GM21786 (cell line): ENCODE results near the gene CDK9.
"Not testable (repeated sequence)": the region's sequence is repeated elsewhere in the genome, so short reads cannot be mapped to it uniquely, and the experiment has no call there.

Experiments used
- ATAC-seq: cut with Tn5 transposase; IDR thresholded peaks from one replicate; pipeline ENCODE4 v1.9.1; 2021; ENCODE audit not compliant: unreplicated experiment

Gene CDK9

GRCh38 chr9:127779136-127779981 lies 6.5 kb upstream of the CDK9 start:
- peak; percentile 55 for ATAC-seq

- ATAC-seq = no peak
Measured at GRCh38 chr9:127780126-127780885, 5.5 kb upstream of the CDK9 start.

- not testable (repeated sequence) for ATAC-seq
Measured at GRCh38 chr9:127780909-127781308, 4.9 kb upstream of the CDK9 start.

GRCh38 chr9:127781806-127782205 lies 4.0 kb upstream of the CDK9 start:
- ATAC-seq = no peak

GRCh38 chr9:127783111-127784008 lies 2.5 kb upstream of the CDK9 start:
- no peak for ATAC-seq

GRCh38 chr9:127785023-127785932 lies 556 bp upstream of the CDK9 start:
- ATAC-seq = peak; percentile 39

- ATAC-seq = no peak
Measured at GRCh38 chr9:127786773-127787104, 905 bp downstream of the CDK9 start.

- no peak for ATAC-seq
Measured at GRCh38 chr9:127788337-127789011, 2.6 kb downstream of the CDK9 start.

- no peak for ATAC-seq
Measured at GRCh38 chr9:127789179-127789578, 3.3 kb downstream of the CDK9 start.

GRCh38 chr9:127790094-127790855 lies 4.4 kb downstream of the CDK9 start:
- ATAC-seq = no peak

- ATAC-seq = no peak
Measured at GRCh38 chr9:127791085-127791484, 5.3 kb downstream of the CDK9 start.

- ATAC-seq = no peak
Measured at GRCh38 chr9:127792417-127793031, 6.7 kb downstream of the CDK9 start.

GRCh38 chr9:127793093-127793708 lies 7.4 kb downstream of the CDK9 start:
- no peak for ATAC-seq

GRCh38 chr9:127794001-127794791 lies 8.4 kb downstream of the CDK9 start:
- no peak for ATAC-seq

GRCh38 chr9:127796225-127796813 lies 10.5 kb downstream of the CDK9 start:
- ATAC-seq = no peak

- no peak for ATAC-seq
Measured at GRCh38 chr9:127796852-127797370, 11.1 kb downstream of the CDK9 start.
